Hepatocyte (in vitro differentiated cells): ENCODE results near the gene LATS1. TPM values are rescaled to one million over a fixed set of nuclear protein-coding genes. Genes with fewer than 3 reads are reported as not detected.

Experiments used
- DNase-seq: peaks from one replicate; pipeline ENCODE4 v3.0.0-alpha.2; 2016; ENCODE audit warnings: low spot score
- H2AFZ ChIP-seq: fragments of 200-600 bp; sonication (generic); 2 replicates; pipeline ENCODE4 v1.6.0; 2016; ENCODE audit warnings: antibody characterized with exemption, mild to moderate bottlenecking
- H3K27ac ChIP-seq: fragments of 200-600 bp; sonication (generic); 2 replicates; pipeline ENCODE4 v1.5.1; 2016; ENCODE audit warnings: mild to moderate bottlenecking
- H3K27me3 ChIP-seq: fragments of 200-600 bp; sonication (generic); 2 replicates; pipeline ENCODE4 v1.6.1; 2016
- H3K36me3 ChIP-seq: fragments of 200-600 bp; sonication (generic); replicated peaks from 2 replicates; pipeline ENCODE4 v1.5.1; 2016; ENCODE audit warnings: low read depth; ENCODE audit not compliant: insufficient read depth
- H3K4me1 ChIP-seq: fragments of 200-600 bp; sonication (generic); 2 replicates; pipeline ENCODE4 v1.5.1; 2016; ENCODE audit warnings: mild to moderate bottlenecking, moderate library complexity; ENCODE audit not compliant: insufficient read depth
- H3K4me2 ChIP-seq: fragments of 200-600 bp; sonication (generic); 2 replicates; pipeline ENCODE4 v1.6.0; 2016
- H3K4me3 ChIP-seq: fragments of 200-600 bp; sonication (generic); 2 replicates; pipeline ENCODE4 v1.5.1; 2016; ENCODE audit warnings: mild to moderate bottlenecking
- H3K79me2 ChIP-seq: fragments of 200-600 bp; sonication (generic); 2 replicates; pipeline ENCODE4 v1.6.0; 2017; ENCODE audit warnings: mild to moderate bottlenecking
- H3K9me2 ChIP-seq: fragments of 200-600 bp; sonication (generic); replicated peaks from 2 replicates; pipeline ENCODE4 v1.6.0; 2017; ENCODE audit warnings: mild to moderate bottlenecking; ENCODE audit not compliant: insufficient read depth
- H3K9me3 ChIP-seq: fragments of 200-600 bp; sonication (generic); 2 replicates; pipeline ENCODE4 v1.5.1; 2016; ENCODE audit warnings: low read depth, mild to moderate bottlenecking
- H4K20me1 ChIP-seq: fragments of 200-600 bp; sonication (generic); 2 replicates; pipeline ENCODE4 v1.6.0; 2016; ENCODE audit warnings: mild to moderate bottlenecking; ENCODE audit not compliant: insufficient read depth, poor library complexity, severe bottlenecking
- EZH2 ChIP-seq: fragments of 200-600 bp; sonication (generic); IDR thresholded peaks from 2 replicates; pipeline ENCODE4 v1.6.1; 2016; ENCODE audit warnings: antibody characterized with exemption, mild to moderate bottlenecking, borderline replicate concordance
- EZH2phosphoT487 ChIP-seq: fragments of 200-600 bp; sonication (generic); IDR thresholded peaks from one replicate; pipeline ENCODE4 v1.6.1; 2018; ENCODE audit warnings: antibody characterized with exemption, mild to moderate bottlenecking, low read depth, moderate library complexity; ENCODE audit not compliant: unreplicated experiment, severe bottlenecking
- WGBS: methylation state at CpG from one replicate; pipeline ENCODE4 v1.1.6; 2016; ENCODE audit warnings: low lambda C conversion rate; ENCODE audit errors: missing lambda C conversion rate; 5-methylcytosine and 5-hydroxymethylcytosine counted together
- polyA plus RNA-seq: library from polyadenylated mRNA; unstranded; fragments of >200 nt; fragmentation: Nextera tagmentation; extraction: Ambion mirVana; gene quantifications from 2 replicates; pipeline ENCODE4 v1.2.1, GENCODE V29; 2016
- total RNA-seq: library from RNA; depleted of rRNA; stranded (reverse); fragments of >200 nt; gene quantifications from 2 replicates; pipeline ENCODE4 v1.2.3, GENCODE V29; 2014
- TF ChIP-seq, protein P1 (sequence below): fragments of 200-600 bp; sonication (generic); IDR thresholded peaks from 2 replicates; pipeline ENCODE4 v1.5.1; 2016; ENCODE audit warnings: antibody characterized with exemption, mild to moderate bottlenecking; ENCODE audit not compliant: poor library complexity

LATS1 gene
- total and polyA plus RNA-seq, 2 experiments from 2014 or later = 6.6 to 26.2 TPM

DNA sequence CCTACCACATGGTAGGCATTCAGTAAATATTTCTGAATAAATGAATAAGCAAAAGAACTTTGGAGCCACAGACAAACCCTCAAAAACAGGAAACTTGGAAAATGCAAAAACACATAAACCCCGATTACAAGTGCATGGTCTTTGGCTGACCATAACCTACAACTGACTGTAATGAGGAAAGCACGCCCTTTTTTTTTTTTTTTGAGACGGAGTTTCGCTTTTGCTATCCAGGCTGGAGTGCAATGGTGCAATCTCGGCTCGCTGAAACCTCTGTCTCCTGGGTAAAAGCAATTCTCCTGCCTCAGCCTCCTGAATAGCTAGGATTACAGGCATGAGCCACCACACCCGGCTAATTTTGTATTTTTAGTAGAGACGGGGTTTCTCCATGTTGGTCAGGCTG lies 11.9 kb upstream of the LATS1 start:
- H3K79me2 ChIP-seq = no peaks in the 10 kb centered on the region
- no peaks in the 10 kb centered on the region for H3K36me3 ChIP-seq
- TF ChIP-seq, protein P1, sequence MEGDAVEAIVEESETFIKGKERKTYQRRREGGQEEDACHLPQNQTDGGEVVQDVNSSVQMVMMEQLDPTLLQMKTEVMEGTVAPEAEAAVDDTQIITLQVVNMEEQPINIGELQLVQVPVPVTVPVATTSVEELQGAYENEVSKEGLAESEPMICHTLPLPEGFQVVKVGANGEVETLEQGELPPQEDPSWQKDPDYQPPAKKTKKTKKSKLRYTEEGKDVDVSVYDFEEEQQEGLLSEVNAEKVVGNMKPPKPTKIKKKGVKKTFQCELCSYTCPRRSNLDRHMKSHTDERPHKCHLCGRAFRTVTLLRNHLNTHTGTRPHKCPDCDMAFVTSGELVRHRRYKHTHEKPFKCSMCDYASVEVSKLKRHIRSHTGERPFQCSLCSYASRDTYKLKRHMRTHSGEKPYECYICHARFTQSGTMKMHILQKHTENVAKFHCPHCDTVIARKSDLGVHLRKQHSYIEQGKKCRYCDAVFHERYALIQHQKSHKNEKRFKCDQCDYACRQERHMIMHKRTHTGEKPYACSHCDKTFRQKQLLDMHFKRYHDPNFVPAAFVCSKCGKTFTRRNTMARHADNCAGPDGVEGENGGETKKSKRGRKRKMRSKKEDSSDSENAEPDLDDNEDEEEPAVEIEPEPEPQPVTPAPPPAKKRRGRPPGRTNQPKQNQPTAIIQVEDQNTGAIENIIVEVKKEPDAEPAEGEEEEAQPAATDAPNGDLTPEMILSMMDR = no peak
- TF ChIP-seq EZH2 (no peak), EZH2phosphoT487 (no peak)
- H3K27ac ChIP-seq = no peak overlapping the region
- H3K27me3 ChIP-seq = no peaks in the 10 kb centered on the region
- H4K20me1 ChIP-seq = no peaks in the 10 kb centered on the region
- peaks cover 4% of the 10 kb centered on the region for H3K4me1 ChIP-seq
- DNase-seq = no peak
- H3K4me2 ChIP-seq = no peak overlapping the region
- WGBS = 98% methylated on average over 8 of the region's 8 CpGs
- H3K4me3 ChIP-seq = no peak overlapping the region
- H3K9me2 ChIP-seq = no peaks in the 10 kb centered on the region
- H2AFZ ChIP-seq = no peak overlapping the region
- no peaks in the 10 kb centered on the region for H3K9me3 ChIP-seq

DNA sequence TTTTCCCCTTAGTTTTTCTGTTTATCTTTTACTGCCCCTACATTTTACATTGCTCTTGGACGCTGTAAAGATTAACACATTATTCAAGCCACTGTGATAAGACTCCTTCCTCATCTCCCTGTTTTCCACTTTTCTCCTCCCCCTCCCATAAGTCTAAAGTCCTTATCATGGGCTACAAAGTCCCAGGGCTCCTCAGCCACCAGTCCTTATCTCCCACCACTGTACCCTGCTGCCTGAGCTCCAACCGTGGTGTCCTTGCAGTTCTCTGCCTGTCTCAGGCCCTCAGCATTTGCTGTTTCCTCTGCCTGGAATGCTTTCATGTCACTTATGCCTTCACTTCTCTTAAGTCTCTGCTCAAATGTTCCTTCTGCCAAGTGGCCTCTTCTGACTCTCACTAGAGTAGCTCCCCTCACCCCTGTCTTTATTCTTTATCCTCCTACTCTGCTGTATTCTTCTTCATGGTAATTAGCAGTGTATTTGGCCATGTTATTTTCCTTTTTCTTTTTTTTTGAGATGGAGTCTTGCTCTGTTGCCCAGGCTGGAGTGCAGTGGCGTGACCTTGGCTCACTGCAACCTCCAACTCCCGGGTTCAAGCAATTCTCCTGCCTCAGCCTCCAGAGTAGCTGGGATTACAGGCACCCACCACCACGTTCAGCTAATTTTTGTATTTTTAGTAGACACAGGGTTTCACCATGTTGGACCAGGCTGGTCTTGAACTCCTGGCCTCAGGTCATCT lies 10.8 kb upstream of the LATS1 start:
- Histone ChIP-seq H2AFZ (peak overlapping the region; percentile 24), H3K9me2 (no peaks in the 10 kb centered on the region), H3K27me3 (no peaks in the 10 kb centered on the region), H3K36me3 (no peaks in the 10 kb centered on the region), H3K4me1 (peaks cover 4% of the 10 kb centered on the region), H3K4me3 (no peak overlapping the region), H3K9me3 (no peaks in the 10 kb centered on the region), H3K27ac (peak overlapping the region; percentile 71), H3K79me2 (no peaks in the 10 kb centered on the region), H4K20me1 (no peaks in the 10 kb centered on the region), H3K4me2 (peak overlapping the region; percentile 53)
- WGBS = 87% methylated on average over 5 of the region's 5 CpGs
- TF ChIP-seq EZH2phosphoT487 = no peak
- TF ChIP-seq, protein P1 = no peak
- DNase-seq = peak; percentile 22

DNA sequence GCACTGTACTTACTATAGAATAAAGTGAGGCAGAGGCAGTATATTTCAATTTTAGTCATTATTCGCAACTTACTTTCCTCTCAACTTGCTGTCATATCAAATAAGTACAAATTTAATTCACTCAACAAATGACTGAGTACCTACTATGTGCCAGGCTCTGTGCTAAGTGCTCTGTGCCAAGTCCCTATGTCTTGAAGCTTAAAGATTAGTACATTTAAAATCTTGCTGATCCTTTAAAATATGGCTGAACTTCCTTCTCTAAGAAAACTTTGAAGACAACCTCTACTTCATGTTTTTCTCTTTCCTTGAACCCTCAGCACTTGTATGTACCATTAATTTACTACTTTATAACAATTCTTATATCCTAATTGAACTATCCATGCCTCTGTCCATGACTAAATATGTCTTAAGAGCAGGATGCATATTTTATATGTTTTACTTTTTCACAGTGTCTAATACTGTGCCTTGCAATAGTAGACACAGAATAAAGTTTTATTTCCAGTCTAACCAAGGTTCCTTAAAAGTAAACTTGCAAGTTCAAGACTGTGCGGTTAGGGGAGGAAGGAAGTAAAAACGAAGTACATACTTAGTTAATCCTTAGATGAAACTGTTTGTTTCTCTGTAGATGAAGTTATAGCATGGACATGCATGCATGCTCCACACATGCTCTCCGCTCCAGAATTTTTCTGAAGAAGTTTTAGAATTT lies 10.0 kb upstream of the LATS1 start:
- TF ChIP-seq, protein P1 = no peak
- TF ChIP-seq EZH2phosphoT487 = no peak
- TF ChIP-seq EZH2 = no peak
- Histone ChIP-seq H3K4me1 (peaks cover 4% of the 10 kb centered on the region), H2AFZ (no peak overlapping the region), H3K9me3 (no peaks in the 10 kb centered on the region), H3K4me2 (peak overlapping the region; percentile 53), H3K4me3 (no peak overlapping the region), H3K9me2 (no peaks in the 10 kb centered on the region), H3K27ac (peak overlapping the region; percentile 71), H3K79me2 (no peaks in the 10 kb centered on the region), H3K27me3 (no peaks in the 10 kb centered on the region), H3K36me3 (no peaks in the 10 kb centered on the region), H4K20me1 (no peaks in the 10 kb centered on the region)
- WGBS = 83% methylated on average over 4 of the region's 4 CpGs
- DNase-seq = no peak
